HuH-7.5 (cell line): ENCODE results near the gene THAP2.

Experiments
- DNase-seq: peaks from one replicate; pipeline ENCODE4 v3.0.0; 2011; ENCODE audit warnings: low spot score

THAP2 gene

DNA sequence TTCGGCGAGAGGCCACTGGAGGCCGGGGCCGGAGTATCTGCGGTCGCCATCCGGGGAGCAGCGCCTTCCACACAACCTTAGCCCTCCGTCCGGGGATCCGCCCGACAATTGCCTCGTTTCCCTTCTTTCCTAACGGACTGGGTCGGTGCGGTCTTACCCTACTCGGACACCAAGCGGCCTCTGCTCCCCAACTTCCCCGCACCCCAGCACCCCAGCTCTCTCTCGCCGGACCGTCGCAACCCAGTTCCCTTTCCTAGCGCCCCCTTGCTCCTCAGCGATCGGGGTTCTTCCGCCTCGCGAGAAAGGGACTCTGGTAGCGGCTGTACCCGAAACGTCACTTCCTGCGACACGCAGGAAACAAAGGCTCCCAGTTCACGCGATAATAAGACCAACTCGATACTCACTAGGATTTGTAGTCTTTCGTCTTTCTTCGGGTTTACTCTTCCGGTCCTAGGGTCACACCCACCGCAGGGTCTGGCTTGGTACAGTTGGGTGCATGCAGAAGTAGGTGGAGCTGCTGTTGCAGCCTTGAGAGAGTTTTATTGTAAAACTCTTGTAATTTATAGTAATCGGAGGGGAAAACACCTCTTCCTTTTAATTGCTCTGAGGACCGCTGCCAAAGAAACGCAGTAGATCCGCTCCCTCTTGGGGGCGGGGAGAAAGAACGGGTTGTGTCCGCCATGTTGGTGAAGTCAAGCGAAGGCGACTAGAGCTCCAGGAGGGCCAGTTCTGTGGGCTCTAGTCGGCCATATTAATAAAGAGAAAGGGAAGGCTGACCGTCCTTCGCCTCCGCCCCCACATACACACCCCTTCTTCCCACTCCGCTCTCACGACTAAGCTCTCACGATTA lies at the start of gene THAP2, which contains the start of gene ZFC3H1:
Gene THAP2 (plus strand): TSS at position 741 of the 850 bp plus-strand sequence. CDS start 209 bp downstream, outside the sequence.
Gene ZFC3H1 (minus strand): TSS at position 288 of the 850 bp plus-strand sequence. CDS start 238 bp downstream, at position 50.
- peak; percentile 68 for DNase-seq

DNA sequence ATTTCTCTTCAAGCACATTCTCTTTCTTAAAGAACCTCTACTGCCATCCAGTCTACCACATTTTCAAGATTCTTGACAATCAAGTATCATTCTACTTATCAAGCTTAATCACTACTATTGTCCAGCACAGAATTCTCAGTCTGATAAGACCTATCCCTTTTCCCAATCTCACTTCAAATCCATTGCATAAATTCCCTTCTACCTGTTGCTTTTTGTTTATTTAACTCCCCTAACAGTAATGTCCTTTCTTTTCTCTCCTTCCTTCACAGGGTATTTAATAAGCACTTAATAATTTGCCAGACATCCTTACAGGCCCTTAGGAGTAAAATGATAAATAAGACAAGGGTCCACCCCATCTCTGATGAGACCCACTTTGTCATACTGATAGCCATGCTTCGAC lies 42.2 kb upstream of the THAP2 start:
- no peak for DNase-seq

DNA sequence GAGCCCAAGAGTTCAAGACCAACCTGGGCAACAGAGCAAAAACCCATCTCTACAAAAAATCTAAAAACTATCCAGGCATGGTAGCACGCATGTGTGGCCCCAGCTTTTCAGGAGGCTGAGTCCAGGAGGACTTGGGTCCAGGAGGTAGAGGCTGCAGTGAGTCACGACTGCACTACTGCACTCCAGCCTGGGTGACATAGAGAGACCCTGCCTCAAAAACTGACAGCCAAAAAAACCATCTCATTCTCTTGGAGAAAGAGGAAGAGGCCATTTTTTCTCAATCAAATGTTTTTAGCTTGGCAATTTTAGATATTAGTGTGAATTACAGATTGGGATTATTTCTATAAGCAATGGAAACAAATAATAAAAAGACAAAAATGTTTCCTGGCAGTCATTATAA lies 38.6 kb upstream of the THAP2 start:
- DNase-seq, result no peak

DNA sequence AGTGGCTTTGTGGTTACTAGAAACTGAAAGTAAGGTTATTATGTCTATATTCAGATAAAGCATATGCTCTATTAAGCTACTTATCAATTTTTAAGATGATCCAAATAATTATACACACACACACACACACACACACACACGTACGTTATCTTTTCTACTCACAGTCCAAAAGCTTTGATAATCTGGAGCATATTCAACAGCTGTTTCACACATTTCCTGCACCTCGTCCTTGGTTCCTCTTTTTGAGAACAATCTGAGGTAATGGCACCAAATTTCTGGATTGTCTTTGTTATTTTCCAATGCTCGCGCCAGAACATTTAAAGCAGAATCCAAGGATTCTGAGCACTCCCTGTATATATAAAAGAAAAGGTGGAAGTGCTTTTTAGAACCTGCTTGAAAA lies 38.0 kb upstream of the THAP2 start:
- DNase-seq, result no peak

DNA sequence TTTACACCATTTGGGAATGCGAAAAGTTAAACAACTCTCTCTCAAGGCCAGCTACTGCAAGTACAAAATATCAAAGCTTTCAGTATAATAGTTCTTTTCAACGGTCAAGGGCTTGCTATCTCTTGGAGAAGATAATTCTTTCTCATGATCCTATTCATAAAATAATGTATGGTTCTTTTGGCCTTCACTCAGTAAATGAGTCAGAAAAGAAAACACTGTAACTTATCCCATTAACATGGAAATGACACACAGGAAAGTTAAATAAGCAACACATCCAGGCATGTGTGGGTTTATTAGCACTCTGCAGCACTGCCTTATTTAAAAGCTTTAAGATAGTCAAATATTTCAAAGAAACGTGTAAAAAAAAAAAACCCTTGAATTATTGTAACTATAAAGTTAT lies 37.3 kb upstream of the THAP2 start:
- no peak for DNase-seq

DNA sequence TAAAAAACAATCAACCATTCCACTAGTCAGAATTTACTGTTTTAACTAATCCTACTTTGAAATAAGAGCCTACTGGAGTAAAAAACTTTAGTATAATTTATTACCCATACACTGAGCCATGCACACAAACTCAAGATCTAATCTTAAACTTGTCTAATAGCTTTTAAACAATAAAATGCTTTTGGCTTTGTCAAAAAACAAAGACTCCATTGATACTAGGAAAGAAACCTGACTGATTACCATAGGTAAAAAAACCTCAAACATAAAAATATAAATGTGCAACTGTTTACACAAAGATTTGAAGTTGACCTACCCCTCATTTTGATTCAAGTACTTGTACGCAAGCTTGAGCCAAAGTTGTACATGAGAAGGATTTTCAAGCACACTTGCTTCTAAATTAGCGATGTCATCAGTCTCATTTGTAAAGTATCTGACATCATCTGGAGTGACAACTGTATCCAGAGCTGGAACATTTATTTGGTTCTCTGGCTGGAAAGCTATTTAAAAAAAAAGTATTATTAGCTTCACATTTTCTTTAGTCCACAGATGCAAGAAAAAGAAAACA lies 36.6 kb upstream of the THAP2 start:
- DNase-seq, result no peak

DNA sequence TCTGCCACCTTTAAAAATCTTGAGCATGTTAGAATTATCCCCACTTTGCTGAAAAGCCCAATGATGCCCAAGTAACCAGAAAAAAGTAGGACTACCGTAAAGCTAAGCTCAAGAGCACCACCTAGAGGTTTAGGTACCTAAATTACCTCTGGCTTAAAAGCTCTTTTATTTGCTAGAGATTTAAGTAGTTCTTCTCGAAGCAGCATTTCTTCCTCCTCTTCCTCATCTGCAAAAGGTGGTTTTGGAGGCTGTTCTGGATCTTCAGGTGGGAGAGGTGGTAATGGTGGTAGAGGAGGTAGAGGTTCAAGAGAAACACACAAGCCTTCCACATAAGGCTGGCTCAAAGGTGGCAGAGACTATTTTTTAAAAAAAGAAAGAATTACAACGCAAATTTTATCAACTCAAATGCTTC lies 27.4 kb upstream of the THAP2 start:
- DNase-seq, result peak; percentile 23

DNA sequence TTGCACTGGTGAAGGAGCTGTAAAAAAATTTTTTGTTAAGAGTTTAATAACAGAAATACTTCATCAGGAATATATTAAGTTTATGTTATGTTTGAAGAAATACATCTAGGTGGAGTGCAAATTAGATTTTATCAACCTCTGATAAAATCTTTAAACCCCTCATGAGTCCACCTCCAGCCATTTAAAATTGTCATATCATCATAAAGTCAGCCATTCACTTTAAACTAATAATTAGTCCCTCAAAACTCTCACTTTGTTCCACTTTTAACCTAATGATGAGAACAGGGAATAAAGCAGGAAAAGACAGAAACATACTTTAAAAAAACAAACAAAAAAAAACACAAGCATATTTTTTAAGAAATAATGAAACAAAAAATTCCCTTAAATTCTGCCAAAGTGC lies 25.6 kb upstream of the THAP2 start:
- no peak for DNase-seq

DNA sequence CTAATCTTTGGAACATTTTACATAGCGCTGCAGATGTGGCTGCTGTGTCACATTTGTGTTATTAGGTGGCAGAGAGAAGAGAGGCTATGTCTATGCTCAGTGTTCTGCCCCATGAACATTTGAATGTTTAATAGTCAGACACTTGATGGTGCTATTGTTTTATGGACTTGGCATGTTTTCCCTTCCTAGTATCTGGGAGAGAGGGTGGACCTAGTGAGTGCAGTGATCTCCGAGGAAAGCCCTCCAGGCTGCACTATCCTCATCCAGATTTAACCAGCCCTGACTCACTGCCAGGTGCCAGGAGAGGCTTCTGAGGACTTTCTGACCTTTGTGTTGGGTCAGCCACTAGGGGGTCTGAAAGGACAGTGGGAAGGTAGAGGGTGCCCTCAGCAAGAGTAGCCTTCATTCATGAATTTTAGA lies 24.8 kb upstream of the THAP2 start:
- no peak for DNase-seq

DNA sequence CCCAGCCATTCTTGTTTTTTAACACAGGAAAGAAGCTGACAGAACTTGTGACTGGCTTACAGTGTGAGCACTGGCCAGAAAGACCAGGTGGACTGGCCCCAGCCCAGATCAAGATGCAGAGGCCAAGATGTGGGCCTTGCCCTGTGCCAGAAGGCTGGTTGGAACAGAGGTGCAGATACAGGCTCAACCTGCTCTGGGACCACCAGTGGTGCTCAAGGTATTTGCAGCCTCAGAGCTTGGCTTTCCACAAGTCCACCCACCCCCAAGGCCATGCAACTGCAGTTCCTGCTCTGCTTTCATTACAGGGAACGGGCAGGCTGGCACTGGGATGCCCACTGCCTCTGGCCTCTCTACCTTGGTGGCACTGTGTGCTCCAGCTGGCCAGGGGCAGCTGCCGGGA lies 23.8 kb upstream of the THAP2 start:
- DNase-seq, result no peak

DNA sequence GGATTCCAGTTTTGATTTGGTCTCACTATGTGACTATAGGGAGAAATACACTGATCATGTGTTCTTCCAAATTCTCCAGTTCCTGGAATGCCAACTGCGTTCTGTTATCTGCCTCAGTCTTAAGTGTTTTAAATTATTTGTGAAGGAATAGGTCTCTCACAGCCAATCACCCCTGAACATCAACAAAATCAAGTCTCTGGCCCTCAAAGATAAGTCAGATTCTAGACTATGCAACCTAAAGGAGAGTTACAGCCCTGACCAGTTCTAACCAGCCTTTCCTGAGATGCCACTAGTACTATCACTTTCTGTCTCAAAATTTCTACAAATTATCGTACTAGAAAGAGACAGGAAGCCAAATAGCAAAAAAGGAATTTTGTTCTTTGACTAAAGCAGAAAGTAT lies 22.7 kb upstream of the THAP2 start:
- DNase-seq, result no peak

DNA sequence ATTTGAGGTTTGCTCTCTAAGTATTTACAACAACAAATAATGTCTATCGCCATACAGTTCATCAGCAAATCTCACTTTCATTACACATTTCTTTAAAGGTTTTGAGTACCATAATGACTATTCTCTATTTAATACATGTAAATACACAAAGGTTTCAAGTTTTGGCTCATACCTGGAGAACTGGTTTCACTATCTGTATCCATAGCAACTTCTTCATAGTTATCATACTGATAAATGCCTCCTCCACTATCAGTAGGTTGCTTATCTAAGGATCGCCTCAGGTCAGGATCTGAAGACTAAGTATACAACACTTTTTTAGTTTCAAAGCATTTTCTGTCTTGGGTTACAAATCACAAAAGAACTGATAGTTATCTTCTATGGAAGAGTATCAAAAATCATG lies 21.8 kb upstream of the THAP2 start:
- DNase-seq, result no peak

DNA sequence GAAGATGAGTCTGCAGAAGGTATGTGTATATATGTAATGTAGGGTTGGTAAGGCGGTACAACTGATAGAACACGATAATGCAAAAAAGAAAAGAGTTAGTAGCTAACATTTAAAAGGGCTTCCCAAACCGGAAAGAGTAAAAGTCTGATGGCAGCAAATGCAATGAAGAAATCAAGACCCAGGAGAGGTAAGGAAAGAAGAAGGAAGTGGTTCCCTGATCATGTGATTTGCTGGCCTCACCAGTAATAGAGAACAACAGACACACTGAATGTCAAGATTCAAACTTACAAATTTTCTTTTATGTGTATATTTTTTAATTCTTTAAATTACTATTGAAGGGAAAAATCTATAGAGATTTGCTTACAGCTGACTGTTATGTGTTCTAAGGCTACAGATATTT lies 18.8 kb upstream of the THAP2 start:
- no peak for DNase-seq

DNA sequence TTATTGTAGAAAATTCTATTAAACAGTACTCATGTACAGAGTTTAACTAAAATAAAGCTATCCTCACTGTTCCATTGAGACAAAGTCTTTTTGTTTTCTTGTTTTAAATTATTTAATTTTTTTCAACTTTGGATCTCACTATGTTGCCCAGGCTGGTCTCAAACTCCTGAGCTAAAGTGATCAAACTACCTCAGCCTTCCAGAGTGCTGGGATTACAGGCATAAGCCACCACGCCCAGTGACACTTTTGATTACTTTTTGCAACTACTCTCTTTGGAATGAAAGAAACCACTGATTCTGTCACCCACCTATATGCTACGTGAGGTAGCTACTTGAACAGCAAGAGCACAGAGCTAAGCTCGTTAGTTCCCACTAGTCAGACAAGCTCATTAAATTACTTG lies 17.6 kb upstream of the THAP2 start:
- no peak for DNase-seq

DNA sequence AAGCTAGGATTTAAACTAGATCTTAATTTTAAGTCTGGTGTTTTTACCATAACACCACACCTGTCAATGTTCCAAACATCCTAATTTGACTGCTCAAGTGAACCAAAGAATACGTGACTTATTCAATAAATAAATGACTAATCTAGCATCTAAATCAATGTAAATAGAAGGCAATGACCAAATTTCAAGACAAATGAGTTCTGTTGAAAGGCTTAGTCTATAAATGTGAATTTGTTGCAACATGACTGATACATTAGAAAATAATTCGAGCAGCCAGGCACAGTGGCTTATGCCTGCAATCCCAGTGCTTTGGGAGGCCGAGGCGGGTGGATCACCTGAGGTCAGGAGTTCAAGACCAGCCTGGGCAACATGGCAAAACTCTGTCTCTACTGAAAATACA lies 15.6 kb upstream of the THAP2 start:
- no peak for DNase-seq

DNA sequence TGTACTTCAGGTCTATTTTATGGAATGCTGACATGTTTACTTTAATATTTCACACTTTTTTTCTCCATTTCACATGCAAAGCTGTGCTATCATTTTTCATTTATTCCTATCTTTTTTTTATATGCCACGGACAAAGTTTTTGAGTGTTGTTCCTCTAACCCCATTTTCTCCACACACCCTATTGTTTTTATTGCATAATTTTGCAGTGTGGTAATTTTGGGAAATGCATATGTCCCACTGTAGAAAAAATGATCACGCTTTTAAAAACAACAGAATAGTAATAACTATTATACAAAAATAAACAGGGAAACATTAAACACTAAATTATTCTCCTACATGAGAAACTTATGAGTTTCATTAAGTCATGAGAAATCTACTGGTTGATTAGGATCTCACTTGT lies 14.7 kb upstream of the THAP2 start:
- no peak for DNase-seq

DNA sequence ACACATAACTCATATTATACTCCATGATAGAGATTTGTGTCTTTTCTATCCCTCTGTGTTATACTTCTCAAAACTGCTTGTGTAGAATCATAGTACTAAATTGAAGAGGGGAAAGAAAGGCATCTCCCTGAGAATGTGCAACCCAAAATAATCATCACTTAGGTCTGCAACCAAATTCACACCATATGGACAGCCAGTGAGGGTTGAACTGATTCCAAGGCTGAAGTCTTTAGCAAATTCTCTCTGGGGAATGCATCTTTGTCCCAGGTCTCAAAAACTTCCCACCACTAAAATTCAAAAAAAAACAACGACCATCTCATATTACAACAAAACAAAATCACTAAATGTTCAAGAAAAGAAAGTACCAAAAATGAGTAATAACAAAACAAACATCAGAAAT lies 11.4 kb upstream of the THAP2 start:
- DNase-seq, result no peak

DNA sequence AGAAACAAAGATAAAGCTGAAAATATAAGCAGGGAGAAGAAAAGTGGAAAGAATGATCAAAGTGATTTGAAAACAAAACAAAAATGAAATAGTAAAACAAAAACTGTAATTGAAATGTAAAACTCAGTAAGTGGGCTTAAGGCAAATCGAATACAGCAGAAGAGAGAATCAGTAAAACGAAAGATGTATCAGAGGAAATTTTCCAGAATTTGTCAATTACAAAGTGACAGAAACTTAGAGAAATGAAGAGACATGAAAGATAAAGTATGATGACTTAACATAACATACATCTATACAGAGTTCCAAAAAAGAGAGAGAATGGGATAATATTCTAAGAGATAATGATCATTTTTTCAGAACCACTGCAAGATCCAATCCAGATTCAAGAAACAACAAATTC lies 11.0 kb upstream of the THAP2 start:
- DNase-seq, result no peak

DNA sequence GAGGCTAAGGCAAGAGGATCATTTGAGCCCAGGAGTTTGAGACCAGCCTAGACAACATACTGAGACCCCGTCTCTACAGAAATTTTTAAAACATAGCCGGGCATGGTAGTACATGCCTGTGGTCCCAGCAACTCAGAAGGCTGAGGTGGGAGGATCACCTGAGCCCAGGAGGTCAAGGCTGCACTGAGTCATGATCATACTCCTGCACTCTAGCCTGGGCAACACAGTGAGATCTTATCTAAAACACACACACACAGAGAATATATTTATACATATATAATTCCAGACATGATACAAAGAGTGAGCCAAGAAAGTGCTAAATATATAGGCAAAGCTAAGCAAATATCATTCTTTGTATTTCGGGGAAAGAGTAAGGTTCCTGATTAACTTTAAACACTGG lies 9.9 kb upstream of the THAP2 start:
- no peak for DNase-seq

DNA sequence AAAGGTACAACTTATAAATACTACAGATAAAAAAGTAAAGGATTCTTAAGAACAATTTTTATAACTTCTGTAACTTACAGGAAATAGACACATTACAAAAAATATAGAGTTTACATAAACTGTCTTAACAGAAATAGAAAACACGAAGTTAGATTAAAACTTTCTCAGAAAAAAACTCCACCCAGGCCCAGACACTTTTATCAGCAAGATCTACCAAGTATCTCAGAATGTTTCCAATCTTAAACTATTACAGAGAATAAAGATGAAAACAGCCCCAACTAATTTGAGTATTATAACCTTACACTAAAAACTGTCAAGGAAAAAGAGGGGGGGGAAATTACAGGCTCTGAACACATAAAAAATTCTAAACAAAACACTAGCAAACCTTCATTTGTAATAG lies 8.6 kb upstream of the THAP2 start:
- DNase-seq, result no peak

DNA sequence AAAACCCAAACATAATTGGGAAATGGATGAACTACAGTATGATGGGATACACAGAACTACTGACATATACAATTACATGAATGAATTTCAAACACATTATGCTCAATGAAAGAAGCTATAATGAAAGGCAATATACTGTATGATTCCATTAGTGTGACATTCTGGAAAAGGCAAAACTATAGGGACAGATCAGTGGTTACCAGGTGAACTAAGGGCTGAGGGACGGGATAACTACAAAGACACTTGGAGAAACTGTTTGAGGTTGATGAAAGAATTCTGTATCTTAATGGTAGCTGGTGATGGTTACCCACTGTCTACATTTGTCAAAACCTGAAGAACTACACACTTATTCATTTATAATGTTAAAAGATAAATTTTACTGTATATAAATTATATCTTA lies 8.2 kb upstream of the THAP2 start:
- no peak for DNase-seq

DNA sequence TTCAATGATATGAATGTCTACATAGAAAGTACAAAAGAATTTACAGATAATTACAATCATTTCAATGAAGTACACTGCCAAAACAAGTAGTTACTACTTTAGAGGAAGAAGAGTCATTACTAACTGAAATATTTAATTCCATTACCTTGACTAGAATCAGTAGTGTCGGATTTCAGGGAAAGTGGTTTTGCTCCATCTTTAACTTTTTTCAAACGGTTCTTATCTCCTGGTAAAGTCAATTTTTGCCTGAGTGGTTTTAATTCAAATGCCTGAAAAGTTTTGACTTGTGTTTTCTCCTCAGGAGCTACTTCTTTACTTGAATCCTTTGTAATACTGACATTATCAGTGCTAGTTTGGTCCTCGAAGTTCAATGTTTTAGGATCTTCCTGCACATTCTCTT lies 7.4 kb upstream of the THAP2 start:
- no peak for DNase-seq

DNA sequence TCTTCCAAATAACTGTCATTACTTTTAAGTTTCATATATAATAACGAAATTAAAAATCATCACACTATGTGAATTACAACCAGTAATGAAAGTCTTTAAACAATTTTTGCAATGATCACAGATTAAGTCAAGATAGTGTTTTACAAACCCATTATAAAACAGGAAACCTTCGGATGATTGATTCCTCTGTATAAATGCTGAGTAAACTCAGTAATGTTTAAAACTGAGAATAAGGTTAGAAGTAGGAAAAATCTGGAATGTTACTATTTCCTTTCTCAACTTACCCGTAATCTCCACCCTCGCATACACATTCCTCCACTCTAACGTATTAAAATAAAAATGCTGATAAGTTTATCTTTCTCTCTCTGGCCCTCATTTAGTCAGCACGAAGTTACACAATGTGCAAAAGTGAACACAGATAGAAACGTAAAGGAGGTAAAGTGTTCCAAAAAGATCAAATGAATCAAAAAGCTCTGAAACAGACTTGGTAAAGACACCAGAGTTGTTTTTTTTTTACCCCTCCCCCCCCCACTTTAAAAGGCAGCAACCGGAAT lies 2.0 kb upstream of the THAP2 start:
- DNase-seq, result no peak
